GM18507 (cell line): ENCODE results near the gene RAB6B.

Experiments used
- DNase-seq: peaks from one replicate; pipeline ENCODE4 v3.0.0; 2011; ENCODE audit warnings: low read depth; ENCODE audit not compliant: insufficient read length; ENCODE audit errors: extremely low spot score
- FAIRE-seq: peaks from 2 replicates; lab custom pipeline; 2011; peaks lifted over from hg19 to GRCh38; lab: Jason Lieb, UNC

The RAB6B gene

DNA sequence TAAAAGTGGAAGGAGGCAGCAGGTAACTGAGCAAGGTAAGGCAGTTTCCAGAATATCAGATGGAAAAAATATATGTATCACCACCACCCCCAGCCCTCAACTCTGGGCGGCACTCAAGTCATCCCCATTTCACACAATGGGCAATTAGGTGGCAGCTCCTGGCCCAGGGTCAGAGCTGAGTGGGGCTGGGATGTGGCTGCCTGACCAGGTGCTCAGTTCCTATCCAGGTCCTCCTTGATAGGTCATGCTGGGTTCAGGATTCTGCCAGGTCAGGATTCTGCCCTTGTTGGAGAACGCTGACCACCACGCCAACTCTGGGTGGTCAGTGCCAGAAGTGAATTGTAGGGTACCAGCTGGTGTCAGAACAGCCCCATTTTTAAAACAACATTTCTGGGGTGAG, 29.5 kb downstream of the RAB6B start:
- FAIRE-seq (no peak), DNase-seq (no peak)

DNA sequence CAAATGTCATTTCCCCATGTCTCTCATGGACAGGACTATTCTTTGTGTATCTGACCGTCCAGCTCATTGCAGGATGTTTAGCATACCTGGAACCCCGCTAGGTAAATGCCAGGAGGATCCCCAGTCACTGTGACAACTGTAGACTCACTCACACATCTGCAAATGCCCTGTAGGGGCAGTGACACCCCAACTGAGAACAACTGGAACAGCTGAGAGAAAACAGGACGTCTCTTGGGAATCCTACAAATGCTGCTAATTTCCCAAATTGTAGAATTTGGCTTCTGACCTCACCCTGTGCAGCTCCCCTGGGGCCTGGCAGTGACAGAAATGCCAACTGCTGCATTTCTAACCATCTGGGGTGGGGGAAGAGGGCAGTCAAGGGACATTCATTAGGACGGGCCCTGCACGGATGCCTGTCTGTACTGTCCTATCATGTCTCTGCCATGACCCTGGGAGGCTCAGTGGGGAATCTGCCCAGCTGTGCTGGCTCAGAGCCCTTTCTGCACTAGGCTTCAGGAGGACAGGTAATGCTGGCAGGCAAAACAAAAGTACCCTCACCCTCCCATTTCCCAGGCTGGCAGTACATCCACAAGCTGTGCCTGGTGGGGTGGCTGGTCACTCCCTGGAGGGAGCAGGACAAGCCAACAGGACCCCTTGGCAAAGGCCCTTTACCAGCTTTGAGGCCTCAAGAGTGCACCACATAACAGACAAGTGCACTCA, 30.4 kb downstream of the RAB6B start:
- no peak for FAIRE-seq
- no peak for DNase-seq

DNA sequence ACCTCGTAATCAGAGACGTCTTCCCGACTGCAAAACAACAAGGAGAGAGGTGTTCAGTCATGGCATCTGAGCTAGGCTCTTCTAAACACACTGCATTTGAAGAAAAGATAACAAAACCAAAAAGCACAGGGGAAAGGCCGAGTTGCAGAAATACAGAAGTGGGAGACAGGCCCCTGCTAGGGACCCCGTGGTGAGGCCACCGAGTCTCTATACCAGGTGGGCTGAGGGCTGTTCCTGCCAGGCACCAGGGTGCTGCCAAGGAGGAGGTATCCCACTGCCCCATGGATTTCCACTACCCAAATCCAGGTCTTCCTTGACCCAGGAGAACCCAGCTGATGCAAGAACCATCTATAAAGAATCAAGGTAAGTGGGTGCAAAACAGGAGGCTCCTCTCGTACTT, 31.1 kb downstream of the RAB6B start:
- no peak for DNase-seq
- no peak for FAIRE-seq

DNA sequence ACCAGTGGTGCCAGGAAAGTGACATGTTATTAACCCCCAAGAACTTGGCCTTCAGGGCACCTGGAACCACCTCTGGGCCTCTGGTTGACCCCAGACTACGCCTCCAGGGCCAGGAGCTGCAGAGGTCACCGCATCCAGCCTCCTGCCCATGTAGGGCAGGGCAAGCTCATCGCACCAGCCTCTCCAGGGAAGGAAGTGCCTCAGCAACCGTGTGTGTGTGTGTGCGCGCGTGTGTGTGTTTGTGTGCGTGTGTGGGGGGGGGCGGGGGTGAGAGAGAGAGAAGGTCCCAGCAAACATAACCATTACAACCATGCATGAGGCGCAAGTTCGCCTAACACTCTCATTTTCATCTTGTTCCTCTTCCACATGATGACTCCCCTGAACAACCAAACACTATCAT, 31.8 kb downstream of the RAB6B start:
- FAIRE-seq (no peak), DNase-seq (no peak)

DNA sequence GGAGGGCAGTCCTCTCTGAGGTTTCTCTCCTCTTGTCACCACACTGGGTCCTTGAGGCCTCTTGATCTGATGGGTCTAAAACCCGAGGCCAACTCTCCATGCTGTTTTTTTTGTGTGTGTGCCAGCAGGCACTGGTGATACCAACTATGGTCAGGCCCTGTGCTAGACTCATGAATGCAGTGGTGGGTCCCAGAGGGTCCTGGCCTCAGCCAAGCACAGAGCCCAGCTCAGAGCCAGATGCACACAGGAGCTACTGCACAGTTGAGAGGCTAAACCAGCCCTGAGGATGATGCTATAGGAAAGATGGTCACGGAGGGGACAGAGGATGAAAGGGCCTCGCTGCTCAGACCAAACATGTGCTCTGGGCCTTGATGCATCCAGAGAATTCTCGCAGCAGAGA, 33.5 kb downstream of the RAB6B start:
- no peak for FAIRE-seq

DNA sequence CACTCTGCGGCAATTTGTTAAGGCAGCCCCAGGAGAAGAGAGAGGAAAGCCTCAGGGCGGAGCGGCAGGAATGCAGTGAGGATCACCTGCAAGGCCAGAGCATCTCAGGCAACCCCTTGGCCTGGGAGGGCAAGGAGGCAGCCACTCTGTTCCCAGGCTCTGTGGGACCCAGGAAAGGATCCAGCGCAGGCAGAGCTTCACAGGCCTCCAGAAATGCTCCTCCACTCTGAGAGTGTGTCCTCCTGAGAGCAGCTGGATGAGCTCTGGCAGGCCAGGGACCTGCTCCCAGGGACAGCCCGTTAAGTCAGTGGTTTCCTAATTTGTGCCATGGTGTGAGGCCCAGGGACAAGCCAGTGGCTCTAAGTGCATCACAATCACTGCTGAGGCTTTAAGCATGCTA, 35.2 kb downstream of the RAB6B start:
- FAIRE-seq = no peak
- DNase-seq = no peak

More for the DNA sequence above, 33.5 kb downstream of the RAB6B start:
- no peak for DNase-seq

DNA sequence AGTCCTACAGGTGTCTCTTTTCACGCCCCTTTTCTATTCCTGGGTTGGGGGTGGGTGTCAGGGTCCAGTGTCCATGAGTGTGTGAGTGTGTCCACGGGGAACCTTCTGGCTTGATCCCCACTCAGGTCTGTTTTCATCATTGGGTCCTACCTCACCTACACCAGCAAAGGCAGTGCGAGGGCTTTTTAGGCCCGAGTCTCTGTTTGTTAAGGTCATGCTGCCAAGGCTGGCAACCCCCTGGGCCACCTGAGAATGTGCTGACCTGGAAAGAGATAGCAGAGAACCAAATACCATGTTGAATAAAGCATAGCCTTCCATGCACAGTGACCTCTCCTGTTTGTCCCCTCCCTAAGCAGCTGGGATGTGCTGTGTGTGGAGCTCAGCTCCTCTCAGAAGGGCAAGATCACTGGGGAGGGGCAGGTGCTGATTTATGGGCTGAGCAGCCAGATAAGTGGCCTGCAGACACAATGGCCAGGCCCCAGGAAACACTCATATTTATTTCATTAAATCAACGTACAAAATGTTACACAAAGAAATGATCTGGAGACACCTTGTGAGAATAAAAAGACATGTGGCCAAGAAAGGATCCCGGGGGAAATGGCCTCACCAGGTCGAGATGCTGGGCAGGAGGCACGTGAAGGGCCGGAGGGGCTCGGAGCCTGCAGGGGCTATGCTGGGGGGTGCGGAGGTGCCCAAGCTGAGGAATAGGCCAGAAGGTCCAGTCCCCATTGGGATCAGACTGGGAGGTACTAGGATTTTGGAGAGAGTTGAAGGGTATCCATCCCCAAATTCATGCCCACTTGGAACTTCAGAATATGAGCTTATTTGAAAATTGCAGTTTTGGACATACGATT, 36.1 kb downstream of the RAB6B start:
- no peak for DNase-seq
- no peak for FAIRE-seq

DNA sequence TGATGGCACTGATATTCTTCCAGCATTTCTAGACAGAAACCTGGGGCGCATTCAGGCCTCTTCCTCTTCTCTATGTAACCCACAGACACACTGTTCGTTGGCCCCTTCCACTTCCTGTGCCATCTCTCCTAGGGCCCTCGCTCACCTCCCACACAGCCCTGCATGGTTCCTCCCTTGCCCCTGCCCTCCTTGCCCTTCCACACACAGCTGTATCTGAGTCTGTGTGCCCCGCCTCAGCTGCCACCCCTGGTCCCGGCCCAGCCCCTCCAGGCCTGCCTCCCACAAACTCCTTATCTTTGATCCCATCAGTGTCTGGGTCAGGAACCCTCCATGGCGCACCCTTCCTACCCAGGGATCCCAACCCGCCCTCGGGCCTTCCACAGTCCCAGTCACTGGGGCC, 37.9 kb downstream of the RAB6B start:
- DNase-seq = no peak
- no peak for FAIRE-seq

DNA sequence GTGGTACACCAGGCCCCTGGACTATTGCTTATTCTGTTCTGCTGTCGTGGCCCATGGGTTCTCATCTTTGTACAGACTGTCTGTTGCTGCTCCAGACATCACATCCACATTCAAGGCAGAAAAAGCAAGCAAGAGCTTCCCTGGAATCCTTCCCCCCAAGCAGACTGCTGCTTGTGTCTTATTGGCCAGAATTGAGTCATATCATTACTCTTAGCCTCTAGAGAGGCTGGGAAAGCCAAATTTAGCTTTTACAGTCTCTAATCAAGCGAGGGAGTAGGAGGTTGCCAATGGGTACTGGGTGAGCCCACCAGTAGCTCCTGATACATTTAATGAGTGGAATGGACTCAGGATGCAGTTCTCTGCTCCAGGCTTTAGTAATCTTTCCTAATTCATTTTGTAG, 39.4 kb downstream of the RAB6B start:
- no peak for FAIRE-seq
- DNase-seq = no peak

DNA sequence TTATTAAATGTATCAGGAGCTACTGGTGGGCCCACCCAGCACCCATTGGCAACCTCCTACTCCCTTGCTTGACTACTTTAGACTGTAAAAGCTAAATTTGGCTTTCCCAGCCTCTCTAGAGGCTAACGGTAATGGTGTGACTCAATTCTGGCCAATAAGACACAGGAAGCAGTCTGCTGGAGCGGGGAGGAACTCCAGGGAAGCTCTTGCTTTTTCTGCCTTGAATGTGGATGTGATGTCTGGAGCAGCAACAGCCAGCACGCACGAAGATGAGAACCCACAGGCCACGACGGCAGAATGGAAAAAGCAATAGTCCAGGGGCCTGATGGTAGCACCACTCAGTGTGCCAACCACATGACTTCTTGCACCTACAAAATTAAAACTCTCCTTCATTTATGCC, 39.9 kb downstream of the RAB6B start:
- DNase-seq (no peak), FAIRE-seq (no peak)

DNA sequence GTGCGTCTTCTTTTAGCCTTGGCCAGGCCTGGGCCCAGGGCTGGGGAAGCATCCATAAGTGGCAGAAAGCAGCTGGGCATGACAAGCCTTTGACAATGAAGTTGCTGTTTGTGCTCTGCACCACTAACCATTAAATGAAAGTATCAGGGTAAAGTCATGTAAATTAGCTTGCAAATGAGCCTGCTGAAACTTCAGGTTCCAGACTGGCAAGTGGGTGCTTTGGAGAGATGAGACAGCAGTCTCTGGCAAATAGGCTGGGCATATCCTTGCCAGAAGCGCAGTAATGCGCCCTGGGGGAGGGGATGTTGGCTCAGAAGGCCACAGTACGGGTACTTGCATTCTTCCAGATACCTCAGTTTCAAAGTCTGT, 40.7 kb downstream of the RAB6B start:
- no peak for DNase-seq
- FAIRE-seq = no peak

DNA sequence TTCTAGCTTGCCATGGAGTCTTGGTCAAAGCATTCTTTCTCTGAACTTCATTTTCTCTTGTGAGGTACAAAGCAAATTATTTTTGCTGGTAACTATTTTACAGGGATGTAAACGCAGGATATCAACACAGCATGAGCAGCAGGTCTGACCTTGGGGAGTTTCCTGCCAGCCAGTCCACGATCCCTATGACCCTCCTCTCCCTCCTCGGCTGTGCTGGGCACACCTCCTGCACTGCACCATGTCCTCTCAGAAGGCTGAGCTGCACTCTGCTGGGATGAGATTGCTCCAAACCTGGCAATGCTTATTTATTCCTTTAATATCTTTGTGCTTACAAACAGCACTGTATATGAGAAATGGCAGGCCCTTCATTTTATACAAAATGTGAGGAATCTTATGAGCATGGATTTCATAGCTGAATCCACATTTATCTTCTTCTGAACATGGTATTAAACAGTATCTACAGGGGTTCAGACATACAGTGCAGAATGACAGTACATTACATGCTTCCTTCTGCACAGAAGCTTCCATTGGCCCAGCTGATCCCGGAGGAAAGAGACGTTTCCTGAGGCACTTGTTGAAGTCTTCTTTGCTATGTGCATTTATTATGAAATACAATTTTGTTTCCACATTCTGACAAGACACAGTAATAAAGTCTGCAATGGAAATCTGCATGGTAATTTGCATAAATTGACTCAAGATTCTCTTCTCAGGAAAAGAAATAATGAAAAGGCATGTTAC, 41.2 kb downstream of the RAB6B start:
- no peak for FAIRE-seq

DNA sequence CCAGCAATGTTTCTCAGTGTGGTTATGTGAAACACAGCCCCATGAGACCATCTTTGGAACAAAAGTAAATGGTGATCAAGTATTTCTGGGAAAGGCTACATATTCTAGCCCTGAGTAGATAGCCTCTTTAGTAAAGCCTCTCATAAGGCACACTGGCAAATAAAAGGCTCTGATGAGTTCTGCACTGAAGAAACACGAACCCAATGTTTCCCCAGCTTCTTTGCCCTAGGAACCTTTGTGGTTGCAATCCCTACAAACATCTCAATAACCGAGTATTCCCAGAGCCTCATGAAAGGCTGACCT, 41.8 kb downstream of the RAB6B start:
- FAIRE-seq (no peak), DNase-seq (no peak)

More for the DNA sequence above, 41.2 kb downstream of the RAB6B start:
- DNase-seq = no peak

DNA sequence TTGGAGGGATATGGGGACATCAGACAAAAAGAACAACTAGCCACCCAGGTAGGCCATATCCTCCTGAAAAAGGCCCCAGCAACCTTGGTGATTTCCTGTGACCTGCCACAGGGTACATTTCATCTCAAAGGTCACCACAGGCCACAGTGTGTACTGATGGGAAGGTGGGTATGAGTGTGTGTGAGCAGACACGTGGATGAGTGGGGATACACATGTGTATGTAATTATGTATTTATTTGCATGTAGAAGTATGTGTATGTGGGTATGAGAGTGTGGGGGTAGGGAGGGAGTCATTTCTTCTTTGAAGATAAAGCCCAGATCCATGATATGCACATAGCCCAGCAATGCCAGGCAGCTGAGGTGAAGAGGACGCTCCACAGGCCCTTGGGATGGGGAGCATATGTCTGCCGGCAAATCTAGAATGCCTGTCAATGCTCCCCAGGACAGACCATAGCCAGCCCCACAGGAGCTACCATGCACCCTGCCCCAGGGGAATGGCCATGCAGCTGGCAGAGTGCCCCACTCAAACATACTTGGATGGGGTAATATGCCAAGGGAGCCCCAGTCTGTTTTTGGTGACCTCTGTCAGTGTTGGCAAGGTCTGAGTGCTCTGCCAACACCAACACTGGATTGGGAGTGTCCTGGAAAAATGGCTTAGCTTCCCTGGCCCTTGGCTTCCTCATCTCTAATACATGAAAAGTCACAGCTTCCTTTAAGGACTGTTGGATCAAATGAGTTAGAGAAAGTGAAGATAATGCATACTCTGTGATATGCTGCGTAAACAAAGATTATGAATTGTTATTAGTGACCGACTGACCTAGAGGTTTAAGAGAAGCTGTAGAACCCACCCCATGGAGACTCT, 42.4 kb downstream of the RAB6B start:
- DNase-seq (no peak), FAIRE-seq (no peak)

DNA sequence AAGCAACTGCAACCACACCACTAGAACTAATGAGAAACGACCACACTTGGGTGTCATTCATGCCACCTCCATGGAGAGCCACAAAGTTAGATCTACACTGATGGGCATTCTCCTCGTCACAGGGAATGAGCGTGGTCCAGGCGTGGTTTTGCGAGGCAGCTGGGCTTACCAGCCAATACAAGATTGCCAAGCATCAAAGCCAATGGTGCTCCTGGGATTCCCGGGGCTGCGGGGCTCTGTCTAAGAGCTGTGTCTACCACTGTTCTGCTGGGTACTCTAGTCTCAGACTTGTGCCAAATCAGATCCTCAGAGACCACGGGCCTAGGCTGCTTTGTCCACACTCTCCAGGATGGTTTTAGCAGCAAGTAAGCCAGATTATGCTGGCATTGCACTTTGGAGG, 43.8 kb downstream of the RAB6B start:
- FAIRE-seq (no peak), DNase-seq (no peak)

DNA sequence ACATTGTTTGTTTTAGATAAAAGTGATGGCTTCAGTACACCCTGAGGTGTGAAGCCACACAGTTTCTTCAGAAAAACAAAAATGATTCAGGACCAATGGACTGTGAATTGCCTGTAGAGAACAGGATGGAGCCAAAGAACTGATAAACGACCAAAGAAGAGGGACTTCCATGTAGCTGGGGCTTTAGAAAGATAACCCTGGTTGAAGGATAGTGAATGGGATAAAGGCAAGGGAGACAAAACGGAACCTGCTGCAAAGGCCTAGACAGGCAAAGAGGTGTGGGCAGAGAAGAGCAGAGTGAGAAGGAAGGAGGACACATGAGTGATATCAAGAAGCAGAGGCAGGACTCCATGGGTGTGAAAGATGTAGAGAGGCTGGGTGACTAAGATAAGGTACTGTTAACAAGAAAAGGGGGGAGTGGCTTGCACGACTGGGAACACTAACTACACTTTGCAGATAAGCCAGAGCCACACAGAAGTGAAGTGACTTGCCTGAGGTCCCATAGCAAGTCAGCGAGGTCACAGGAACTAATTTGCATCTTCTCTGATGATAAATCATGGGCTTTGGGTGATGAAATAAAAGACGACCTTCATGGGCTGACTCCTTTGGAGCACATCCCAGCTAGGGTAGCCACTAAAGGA, 44.3 kb downstream of the RAB6B start:
- DNase-seq (no peak), FAIRE-seq (peak; percentile 76)

DNA sequence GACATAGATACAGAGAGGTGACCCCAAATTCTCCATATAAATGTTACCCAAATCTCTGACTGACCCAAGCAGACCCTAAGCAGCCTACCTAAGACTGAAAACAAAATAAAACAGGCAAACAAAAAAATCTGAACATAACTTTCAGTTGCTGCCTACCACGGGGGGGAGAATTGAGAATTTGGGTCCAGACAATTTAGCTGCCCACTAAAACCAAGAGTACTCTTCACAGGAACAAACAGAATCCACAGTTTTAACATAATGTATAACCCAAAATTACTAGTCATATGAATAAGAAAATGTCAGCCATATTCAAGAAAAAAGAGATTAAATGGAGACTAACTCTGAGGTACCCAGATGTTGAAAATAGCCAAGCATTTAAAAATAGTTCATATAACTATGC, 45.6 kb downstream of the RAB6B start:
- FAIRE-seq = no peak

DNA sequence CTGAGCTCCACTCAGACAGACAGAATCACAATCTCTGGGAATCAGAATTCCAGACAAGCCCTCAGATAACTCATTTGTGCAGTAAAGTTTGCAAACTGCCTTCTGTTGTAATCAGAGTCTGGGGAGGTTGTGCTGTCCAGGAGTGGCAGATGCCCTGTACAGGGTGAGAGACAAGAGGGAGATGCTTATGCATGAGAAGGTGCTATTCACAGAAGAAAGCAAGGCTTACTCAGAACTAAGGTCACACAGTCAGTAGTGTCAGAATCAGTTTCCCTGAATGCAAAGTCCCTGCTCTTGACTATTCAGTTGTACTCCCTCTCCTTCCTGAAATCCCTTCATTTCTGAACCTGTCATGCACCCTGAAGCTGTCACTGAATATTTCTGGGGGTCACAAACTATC, 46.3 kb downstream of the RAB6B start:
- FAIRE-seq (peak; percentile 21), DNase-seq (no peak)

More for the DNA sequence above, 45.6 kb downstream of the RAB6B start:
- no peak for DNase-seq

DNA sequence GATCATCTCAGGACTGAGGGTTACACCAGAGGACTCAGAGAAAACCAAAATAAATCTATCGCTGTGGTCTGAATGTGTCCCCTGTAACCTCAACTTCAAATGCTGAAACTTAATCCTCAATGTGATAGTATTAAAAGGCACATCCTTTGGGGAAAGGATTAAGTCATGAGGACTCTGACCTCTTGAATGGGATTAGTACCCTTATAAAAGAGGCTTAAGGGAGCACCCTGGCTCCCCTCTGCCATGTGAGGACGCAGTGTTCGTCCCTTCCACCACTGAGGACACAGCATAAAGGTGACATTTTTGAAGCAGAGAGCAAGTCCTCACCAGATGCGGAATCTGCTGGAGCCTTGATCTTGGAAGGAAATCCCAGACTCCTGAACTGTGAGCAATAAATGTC, 50.6 kb downstream of the RAB6B start:
- FAIRE-seq = no peak
- no peak for DNase-seq
